Activated CD8-positive, alpha-beta memory T cell treated with anti-CD3 and anti-CD28 coated beads for 48 hours (primary cell): ENCODE measurements around the gene SEPTIN5.
"Not testable (repeated sequence)": the region's sequence is repeated elsewhere in the genome, so short reads cannot be mapped to it uniquely, and the experiment has no call there.

Experiments
- DNase-seq, 3 experiments: peaks; one replicate each; pipeline ENCODE4 v3.0.0-alpha.2; 2020; ENCODE audit warnings: low read depth in 2 of 3, low spot score in 2 of 3

SEPTIN5 gene

DNA sequence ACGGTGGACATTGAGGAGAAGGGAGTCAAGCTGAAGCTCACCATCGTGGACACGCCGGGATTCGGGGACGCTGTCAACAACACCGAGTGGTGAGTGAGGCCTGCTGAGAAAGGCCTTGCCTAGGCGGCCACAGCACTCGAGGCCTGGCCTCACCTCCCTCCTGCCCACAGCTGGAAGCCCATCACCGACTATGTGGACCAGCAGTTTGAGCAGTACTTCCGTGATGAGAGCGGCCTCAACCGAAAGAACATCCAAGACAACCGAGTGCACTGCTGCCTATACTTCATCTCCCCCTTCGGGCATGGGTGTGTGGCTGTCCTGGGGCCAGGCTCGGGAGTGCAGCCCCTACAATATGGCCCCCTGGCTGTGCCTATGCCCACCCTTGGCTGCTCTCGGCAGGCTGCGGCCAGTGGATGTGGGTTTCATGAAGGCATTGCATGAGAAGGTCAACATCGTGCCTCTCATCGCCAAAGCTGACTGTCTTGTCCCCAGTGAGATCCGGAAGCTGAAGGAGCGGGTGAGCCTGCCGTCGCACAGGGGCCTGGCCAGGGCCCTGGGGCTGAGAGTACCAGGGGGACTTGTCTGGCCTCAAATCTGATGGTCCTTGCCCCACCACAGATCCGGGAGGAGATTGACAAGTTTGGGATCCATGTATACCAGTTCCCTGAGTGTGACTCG lies 6.0 kb downstream of the SEPTIN5 start:
- no peak for DNase-seq

- DNase-seq: no peak
Measured at GRCh38 chr22:19720999-19721329, 6.7 kb downstream of the SEPTIN5 start.

- DNase-seq: no peak
Measured at GRCh38 chr22:19721330-19722177, 7.3 kb downstream of the SEPTIN5 start.

GRCh38 chr22:19722178-19722981 lies 8.1 kb downstream of the SEPTIN5 start:
- DNase-seq: no peak

GRCh38 chr22:19722982-19723231 lies 8.6 kb downstream of the SEPTIN5 start:
- DNase-seq: no peak

DNA sequence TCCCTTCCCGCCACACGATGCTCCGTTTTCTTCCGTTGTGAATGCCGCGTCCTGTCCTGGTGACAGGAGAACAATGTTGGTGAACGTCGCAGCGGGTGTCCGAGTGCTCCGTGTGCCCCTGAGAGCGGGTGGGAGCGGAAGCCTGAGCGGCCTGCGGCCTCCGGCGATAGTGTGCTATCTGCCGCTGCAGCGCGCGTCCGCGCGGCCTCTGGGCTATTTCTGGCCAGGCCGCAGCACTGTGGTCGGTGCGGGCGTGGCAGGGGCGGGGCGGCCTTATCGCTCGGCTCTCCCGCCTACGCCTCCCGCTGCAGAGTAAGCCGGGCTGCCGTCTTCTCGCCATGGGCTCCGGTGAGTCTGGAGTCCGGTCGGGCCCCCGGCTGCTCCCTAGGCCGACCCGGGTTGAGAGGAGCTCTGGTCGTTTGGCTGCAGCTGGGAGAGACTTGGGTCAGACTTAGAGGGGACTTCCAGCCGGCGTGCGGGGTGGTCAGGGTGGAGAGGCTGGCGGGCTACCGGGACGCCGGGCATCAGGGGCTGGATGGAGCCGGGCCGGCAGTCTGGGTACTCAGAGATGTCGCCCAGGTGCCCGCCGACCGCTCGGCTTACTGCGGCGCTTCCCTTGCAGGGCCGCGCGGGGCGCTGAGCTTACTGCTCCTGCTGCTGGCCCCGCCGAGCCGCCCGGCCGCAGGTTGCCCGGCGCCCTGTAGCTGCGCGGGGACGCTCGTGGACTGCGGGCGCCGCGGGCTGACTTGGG lies 9.1 kb downstream of the SEPTIN5 start, which contains the start of gene GP1BB:
TSS of gene GP1BB (plus strand) at position 308 of the 751 bp plus-strand sequence. CDS start at position 339, 31 bp downstream.
- DNase-seq: no peak

DNA sequence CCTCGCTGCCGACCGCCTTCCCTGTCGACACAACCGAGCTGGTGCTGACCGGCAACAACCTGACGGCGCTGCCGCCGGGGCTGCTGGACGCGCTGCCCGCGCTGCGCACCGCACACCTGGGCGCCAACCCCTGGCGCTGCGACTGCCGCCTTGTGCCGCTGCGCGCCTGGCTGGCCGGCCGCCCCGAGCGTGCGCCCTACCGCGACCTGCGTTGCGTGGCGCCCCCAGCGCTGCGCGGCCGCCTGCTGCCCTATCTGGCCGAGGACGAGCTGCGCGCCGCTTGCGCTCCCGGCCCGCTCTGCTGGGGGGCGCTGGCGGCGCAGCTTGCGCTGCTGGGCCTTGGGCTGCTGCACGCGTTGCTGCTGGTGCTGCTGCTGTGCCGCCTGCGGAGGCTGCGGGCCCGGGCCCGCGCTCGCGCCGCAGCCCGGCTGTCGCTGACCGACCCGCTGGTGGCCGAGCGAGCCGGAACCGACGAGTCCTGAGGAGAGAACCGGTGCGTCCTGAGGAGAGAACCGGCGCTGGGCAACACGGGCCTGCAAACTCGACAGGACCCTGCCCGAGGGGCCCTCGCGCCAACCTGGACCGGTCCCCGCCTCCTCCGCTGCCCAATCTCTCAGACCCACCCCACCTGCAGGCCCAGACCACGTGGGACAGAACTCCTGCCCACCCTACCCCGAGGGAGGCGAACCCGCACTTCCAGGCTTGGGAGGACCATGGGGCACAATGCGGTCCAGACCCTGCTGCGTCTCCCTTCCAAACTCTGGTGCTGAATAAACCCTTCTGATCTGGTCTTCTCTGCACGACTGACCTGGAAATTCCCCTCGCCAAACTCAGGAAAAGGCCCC lies 9.9 kb downstream of the SEPTIN5 start:
- DNase-seq: no peak

DNA sequence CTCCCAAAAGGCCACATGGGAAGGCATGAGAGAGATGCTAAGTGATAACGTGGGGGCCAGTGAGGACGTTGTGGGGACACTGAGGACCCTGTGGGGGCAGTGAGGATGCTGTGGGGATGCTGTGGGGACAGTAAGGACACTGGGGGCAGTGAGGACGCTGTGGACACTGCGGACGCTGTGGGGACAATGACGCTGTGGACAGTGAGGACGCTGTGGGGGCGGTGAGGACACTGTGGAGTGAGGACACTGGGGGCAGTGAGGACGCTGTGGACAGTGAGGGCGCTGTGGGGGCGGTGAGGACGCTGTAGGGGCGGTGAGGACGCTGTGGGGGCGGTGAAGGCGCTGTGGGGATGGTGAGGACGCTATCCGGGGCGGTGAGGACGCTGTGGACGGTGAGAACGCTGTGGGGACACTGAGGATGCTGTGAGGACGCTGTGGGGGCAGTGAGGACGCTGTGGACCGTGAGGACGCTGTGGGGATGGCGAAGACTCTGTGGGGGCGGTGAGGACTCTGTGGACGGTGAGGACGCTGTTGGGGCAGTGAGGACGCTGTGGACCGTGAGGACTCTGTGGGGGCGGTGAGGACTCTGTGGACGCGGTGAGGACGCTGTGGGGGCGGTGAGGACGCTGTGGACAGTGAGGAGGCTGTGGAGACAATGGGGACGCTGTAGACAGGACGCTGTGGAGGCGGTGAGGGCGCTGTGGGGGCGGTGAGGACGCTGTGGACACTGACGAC lies 10.8 kb downstream of the SEPTIN5 start:
- DNase-seq: no peak

DNA sequence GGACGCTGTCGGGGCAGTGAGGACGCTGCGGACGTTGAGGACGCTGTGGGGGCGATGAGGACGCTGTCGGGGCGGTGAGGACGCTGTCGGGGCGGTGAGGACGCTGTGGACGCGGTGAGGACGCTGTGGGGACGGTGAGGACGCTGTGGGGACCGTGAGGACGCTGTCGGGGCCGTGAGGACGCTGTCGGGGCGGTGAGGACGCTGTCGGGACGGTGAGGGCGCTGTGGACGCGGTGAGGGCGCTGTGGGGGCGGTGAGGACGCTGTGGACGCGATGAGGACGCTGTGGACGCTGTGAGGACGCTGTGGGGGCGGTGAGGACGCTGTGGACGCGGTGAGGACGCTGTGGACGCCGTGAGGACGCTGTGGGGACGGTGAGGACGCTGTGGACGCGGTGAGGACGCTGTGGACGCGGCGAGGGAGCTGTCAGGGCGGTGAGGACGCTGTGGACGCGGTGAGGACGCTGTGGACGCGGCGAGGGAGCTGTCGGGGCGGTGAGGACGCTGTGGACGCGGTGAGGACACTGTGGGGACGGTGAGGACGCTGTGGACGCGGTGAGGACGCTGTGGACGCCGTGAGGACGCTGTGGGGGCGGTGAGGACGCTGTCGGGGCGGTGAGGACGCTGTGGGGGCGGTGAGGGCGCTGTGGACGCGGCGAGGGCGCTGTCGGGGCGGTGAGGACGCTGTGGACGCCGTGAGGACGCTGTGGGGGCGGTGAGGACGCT lies 11.9 kb downstream of the SEPTIN5 start:
- not testable (repeated sequence) for DNase-seq

DNA sequence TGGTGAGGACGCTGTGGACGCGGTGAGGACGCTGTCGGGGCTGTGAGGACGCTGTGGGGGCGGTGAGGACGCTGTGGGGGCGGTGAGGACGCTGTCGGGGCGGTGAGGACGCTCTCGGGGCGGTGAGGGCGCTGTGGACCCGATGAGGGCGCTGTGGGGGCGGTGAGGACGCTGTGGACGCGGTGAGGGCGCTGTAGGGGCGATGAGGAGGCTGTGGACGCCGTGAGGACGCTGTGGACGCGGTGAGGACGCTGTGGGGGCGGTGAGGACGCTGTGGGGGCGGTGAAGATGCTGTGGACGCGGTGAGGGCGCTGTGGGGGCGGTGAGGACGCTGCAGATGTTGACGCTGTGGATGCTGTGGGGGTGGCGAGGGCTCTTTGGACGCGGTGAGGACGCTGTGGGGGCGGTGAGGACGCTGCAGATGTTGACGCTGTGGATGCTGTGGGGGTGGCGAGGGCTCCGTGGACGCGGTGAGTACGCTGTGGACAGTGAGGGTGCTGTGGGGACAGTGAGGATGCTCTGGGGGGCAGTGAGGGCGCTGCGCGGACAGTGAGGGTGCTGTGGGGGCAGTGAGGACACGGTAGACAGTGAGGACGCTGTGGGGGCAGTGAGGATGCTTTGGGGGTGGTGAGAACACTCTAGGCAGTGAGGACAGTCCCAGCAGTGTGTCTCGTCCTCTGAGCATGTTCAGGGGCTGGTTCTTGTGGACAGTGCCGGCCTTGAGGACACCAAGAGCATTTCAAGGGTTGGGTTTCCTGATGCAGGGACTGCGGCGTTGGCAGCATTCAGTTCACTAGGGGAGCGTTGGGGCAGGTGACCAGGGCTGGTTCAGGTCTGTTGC lies 13.2 kb downstream of the SEPTIN5 start:
- DNase-seq: no peak

DNA sequence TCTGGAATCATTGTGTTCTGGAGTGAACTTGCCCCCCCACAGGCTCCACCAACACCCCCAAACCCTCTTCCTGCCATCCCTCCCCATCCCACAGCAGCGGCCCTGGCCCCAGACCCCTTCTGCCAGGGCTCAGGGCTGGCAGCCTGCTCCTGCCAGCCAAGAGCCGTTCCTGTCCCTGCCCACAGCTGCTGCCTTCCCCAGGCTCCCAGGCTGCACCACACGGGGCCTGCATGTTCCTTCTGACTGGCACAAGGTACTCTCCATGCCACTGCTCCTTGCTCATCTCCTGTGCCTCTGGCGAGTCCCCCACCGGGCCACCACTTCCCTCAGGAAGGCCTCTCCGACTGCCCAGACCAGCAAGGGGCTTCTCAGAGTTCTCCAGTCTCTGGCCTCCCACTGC lies 14.0 kb downstream of the SEPTIN5 start:
- no peak for DNase-seq

DNA sequence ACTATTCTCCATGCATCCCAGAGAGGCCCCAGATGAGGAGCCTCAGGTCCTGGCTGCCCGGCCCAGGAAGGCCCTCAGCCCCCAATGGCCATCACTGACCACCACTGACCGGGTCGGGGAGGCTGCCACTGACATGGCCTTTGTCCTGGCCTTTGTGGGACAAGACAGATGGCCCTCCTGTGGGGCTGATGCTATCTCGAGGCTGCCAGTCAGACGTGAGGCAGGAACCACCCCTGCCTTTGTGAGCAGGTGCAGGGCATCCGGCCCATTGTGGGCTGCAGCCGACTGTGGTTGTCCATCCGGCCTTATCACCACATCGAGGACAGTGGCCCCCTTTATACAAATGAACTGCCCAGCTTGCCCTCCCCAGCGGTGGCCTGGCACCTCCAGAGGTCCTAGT lies 14.5 kb downstream of the SEPTIN5 start:
- no peak for DNase-seq

DNA sequence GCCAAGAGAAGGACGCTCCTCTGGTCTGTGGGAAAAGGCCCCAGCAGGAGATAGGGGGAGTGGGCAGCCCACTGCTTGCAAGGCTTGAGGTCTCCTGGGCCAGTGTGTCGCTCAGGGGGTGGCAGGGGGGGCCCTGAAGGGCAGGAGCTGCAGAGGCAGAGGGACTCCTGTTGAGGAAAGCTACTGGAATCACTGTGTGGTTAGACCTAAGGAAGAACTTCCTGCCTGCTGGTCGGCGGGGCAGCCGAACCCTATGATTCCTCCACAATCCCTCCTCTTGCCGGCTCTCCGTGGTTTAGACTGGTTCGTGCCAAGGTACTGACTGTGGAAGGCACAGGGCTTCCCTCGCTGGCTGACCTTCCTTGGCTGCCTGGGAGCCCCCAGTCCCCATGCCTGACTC lies 15.2 kb downstream of the SEPTIN5 start:
- no peak for DNase-seq

DNA sequence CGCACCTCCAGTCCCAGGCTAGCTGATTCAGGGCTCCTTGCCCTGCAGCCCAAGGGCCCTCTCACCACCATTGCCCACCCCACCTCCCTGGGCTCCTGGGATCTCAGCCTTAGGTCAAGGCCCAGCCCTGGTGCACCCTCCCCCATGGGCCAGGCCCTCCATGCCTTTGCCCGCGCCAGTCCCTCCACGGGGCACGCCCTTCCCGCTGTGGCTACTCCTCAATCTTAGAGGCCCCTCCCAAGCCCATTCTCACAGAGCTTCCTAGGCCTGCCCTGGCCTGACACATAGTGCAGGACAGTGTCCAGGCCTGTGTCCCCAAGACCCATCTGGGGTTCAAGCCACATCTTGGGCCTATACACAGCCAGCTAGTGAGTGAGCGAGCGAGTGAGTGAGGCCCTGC lies 15.9 kb downstream of the SEPTIN5 start:
- no peak for DNase-seq

DNA sequence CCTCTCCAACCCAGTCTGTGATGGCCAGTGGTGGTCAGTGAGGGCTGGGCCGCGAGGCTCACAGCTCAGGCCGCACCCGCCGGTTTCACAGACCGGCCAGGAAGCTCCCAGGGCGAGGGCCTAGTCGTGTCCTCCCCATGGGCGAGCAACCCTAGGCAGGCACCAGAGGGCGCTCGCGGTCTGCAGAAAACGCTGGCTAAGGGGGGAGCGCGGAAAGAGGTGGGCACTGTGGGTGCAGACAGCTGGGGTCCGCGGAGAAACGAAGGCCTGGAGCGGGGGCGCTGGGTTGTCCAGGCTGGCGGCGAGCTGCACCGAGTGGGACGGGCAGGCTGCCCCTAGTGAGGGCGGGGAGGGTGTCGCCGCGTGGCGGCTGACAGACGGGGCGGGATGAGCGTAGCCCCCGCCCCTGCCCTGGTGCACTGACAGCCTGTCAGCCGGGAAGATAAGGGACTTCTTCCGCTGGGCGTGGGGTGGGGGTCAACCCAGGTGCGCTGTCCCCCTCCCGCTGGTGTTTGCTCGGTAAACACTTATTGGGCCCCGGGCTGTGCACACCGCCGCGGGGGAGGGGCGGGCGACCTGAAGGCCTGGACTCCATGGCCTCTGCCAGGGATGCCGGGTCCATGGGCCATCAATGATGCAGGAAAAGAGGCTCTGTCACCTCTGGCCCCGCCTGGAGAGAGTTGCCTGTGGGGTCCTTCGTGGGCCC lies 16.5 kb downstream of the SEPTIN5 start:
- peak; percentile 53 to 90 (median 86) for DNase-seq

DNA sequence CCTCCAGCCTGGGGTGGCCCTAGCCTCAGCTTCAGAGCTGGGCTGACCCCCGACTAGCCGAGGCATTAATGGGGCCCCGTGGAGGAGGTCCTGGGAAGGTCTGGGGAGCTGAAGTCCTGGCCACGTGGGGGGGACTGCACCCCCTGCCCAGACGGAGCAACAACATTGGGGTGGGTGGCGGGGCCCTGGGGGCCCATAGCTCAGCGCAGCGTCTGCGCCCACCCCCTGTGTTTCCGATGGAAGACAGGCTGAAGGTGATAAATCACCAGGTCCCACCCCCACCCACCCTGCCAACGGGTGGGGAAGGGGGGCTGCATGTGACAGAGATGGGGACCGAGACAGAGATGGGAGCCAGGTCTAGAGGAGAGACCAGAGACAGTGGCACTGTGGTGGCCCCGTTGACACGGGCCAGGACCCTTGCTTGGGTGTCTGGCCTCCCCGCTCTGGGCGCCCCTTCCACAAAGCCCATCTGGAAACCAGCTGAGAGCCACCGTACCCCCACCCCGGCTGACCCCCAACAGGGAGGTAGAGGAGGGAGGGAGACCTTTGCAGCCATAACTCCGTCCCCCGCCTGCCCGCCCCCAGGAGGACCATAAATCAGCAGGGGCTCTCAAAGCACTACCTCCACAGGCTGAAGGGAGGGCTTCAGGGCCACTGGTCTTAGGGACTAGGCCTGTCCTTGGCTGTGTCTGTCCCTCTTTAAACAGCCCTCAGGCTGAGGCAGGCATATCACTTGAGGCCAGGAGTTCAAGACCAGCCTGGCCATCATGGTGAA lies 17.2 kb downstream of the SEPTIN5 start:
- no peak for DNase-seq
